Limb (tissue), 2 donors: ENCODE data around the gene CC2D2A.

Experiments used
- DNase-seq, 2 donors: peaks; one replicate each; pipeline ENCODE4 v3.0.0-alpha.2; 2016; ENCODE audit errors: extremely low spot score in 2 of 2

CC2D2A gene

GRCh38 chr4:15648600-15648999, 178.9 kb downstream of the CC2D2A start:
- no peak for DNase-seq

DNA sequence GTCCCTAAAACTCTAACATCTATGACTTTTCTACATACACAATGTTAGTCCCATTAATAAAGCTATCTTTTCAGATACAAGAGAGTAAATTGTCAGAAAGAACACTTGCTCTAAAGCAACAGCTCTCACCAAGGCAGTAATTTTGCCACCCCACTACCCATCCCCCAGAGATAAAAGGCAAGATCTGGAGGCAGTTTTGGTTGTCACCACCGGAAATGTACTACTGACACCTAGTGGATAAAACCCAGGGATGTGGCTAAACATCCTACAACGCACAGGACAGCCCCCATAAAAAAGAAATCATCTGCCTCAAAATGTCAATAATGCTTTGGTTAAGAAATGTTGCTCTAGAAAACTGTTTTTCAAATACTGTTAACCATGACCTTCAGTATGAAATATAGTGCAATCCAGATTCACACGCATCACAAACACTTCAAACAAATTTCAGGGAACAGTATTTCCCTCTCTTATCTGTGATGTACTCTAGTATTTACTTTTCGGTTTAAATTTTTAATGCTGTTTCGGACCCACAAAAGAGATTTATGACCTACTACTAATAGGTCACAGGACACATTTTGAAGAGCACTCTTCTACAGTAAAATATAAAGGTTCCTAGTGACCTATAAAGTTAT, 180.3 kb downstream of the CC2D2A start:
- no peak for DNase-seq
